ENCODE data around the gene RADX.

RADX gene

GRCh38 chrX:106711375-106711774, 99.6 kb downstream of the RADX start:
- TF ChIP-seq EZH2phosphoT487 (IDR thresholded peaks at IDR 0.05; ENCODE audit: borderline replicate concordance, low read length) (no peak), CTCF (IDR thresholded peaks at IDR 0.05; ENCODE audit: low read depth, low read length, poor library complexity, severe bottlenecking) (no peak)
- no peak overlapping the region for H3K27ac ChIP-seq (ENCODE audit: low read depth, low read length)
- no peak overlapping the region for H3K4me3 ChIP-seq (ENCODE audit: low read length)

GRCh38 chrX:106716004-106716403, 104.2 kb downstream of the RADX start:
- Histone ChIP-seq H3K9me2 (replicated peaks; ENCODE audit: control insufficient read depth, low read length) (no peaks in the 10 kb centered on the region), H4K20me1 (ENCODE audit: control insufficient read depth, insufficient read depth, low read depth, low read length) (no peaks in the 10 kb centered on the region), H3K36me3 (ENCODE audit: control insufficient read depth, low read length) (no peaks in the 10 kb centered on the region), H3F3A (ENCODE audit: control insufficient read depth, insufficient read depth) (no peaks in the 10 kb centered on the region), H3K27ac (ENCODE audit: low read depth, low read length) (no peak overlapping the region), H3K27me3 (ENCODE audit: control insufficient read depth, low read length) (no peaks in the 10 kb centered on the region), H3K9me3 (ENCODE audit: control insufficient read depth, insufficient read depth, low read length) (no peaks in the 10 kb centered on the region), H3K79me2 (ENCODE audit: control insufficient read depth, low read length) (no peaks in the 10 kb centered on the region), H3K4me2 (ENCODE audit: low read length) (no peak overlapping the region), H3K4me1 (ENCODE audit: control insufficient read depth, low read length) (no peaks in the 10 kb centered on the region), H3K4me3 (ENCODE audit: low read length) (no peak overlapping the region)
- no peak for TF ChIP-seq CTCF (IDR thresholded peaks at IDR 0.05; ENCODE audit: low read depth, low read length, poor library complexity, severe bottlenecking)
- no peak for TF ChIP-seq EZH2phosphoT487 (IDR thresholded peaks at IDR 0.05; ENCODE audit: borderline replicate concordance, low read length)

More at GRCh38 chrX:106711375-106711774, 99.6 kb downstream of the RADX start:
- Histone ChIP-seq H3K27me3 (ENCODE audit: control insufficient read depth, low read length) (no peaks in the 10 kb centered on the region), H4K20me1 (ENCODE audit: control insufficient read depth, insufficient read depth, low read depth, low read length) (no peaks in the 10 kb centered on the region), H3K79me2 (ENCODE audit: control insufficient read depth, low read length) (no peaks in the 10 kb centered on the region), H3K36me3 (ENCODE audit: control insufficient read depth, low read length) (no peaks in the 10 kb centered on the region), H3K4me2 (ENCODE audit: low read length) (no peak overlapping the region), H3K9me3 (ENCODE audit: control insufficient read depth, insufficient read depth, low read length) (no peaks in the 10 kb centered on the region), H3K9me2 (replicated peaks; ENCODE audit: control insufficient read depth, low read length) (no peaks in the 10 kb centered on the region), H3K4me1 (ENCODE audit: control insufficient read depth, low read length) (no peaks in the 10 kb centered on the region), H3F3A (ENCODE audit: control insufficient read depth, insufficient read depth) (no peaks in the 10 kb centered on the region)

DNA sequence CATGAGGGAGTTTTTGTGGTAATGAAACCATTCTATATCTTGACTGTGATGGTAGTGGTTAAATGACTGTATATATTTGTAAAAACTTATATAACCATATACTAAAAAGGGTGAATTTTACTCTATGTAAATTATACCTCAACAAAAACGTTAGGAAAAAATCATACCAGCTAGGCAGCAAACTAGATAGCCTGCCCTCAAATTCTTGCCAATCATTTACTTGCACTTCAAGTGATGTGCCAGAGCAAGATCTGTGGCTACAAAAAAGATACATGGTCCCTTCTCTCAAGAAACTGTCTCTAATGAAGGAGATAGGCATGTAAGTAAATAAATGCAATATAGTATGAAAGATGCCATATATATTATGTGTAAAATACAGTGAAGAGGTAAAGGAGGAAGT, 104.7 kb downstream of the RADX start:
- H3K27me3 ChIP-seq (ENCODE audit: control insufficient read depth, low read length) = no peaks in the 10 kb centered on the region
- H3K4me1 ChIP-seq (ENCODE audit: control insufficient read depth, low read length) = no peaks in the 10 kb centered on the region
- TF ChIP-seq CTCF (IDR thresholded peaks at IDR 0.05; ENCODE audit: low read depth, low read length, poor library complexity, severe bottlenecking) (no peak), EZH2phosphoT487 (IDR thresholded peaks at IDR 0.05; ENCODE audit: borderline replicate concordance, low read length) (no peak)
- no peaks in the 10 kb centered on the region for H3K36me3 ChIP-seq (ENCODE audit: control insufficient read depth, low read length)
- no peak overlapping the region for H3K4me3 ChIP-seq (ENCODE audit: low read length)
- no peaks in the 10 kb centered on the region for H4K20me1 ChIP-seq (ENCODE audit: control insufficient read depth, insufficient read depth, low read depth, low read length)
- no peaks in the 10 kb centered on the region for H3K79me2 ChIP-seq (ENCODE audit: control insufficient read depth, low read length)
- H3K27ac ChIP-seq (ENCODE audit: low read depth, low read length) = no peak overlapping the region
- H3K9me2 ChIP-seq (replicated peaks; ENCODE audit: control insufficient read depth, low read length) = no peaks in the 10 kb centered on the region
- no peaks in the 10 kb centered on the region for H3K9me3 ChIP-seq (ENCODE audit: control insufficient read depth, insufficient read depth, low read length)
- H3F3A ChIP-seq (ENCODE audit: control insufficient read depth, insufficient read depth) = no peaks in the 10 kb centered on the region
- H3K4me2 ChIP-seq (ENCODE audit: low read length) = no peak overlapping the region

GRCh38 chrX:106718709-106719108, 106.9 kb downstream of the RADX start:
- Histone ChIP-seq H3K4me1 (ENCODE audit: control insufficient read depth, low read length) (no peaks in the 10 kb centered on the region), H3F3A (ENCODE audit: control insufficient read depth, insufficient read depth) (no peaks in the 10 kb centered on the region), H3K9me3 (ENCODE audit: control insufficient read depth, insufficient read depth, low read length) (no peaks in the 10 kb centered on the region), H3K27ac (ENCODE audit: low read depth, low read length) (no peak overlapping the region), H3K36me3 (ENCODE audit: control insufficient read depth, low read length) (no peaks in the 10 kb centered on the region), H3K27me3 (ENCODE audit: control insufficient read depth, low read length) (no peaks in the 10 kb centered on the region), H3K4me2 (ENCODE audit: low read length) (no peak overlapping the region), H3K4me3 (ENCODE audit: low read length) (no peak overlapping the region), H4K20me1 (ENCODE audit: control insufficient read depth, insufficient read depth, low read depth, low read length) (no peaks in the 10 kb centered on the region), H3K9me2 (replicated peaks; ENCODE audit: control insufficient read depth, low read length) (no peaks in the 10 kb centered on the region), H3K79me2 (ENCODE audit: control insufficient read depth, low read length) (no peaks in the 10 kb centered on the region)
- TF ChIP-seq EZH2phosphoT487 (IDR thresholded peaks at IDR 0.05; ENCODE audit: borderline replicate concordance, low read length) = no peak
- TF ChIP-seq CTCF (IDR thresholded peaks at IDR 0.05; ENCODE audit: low read depth, low read length, poor library complexity, severe bottlenecking) = no peak
